Measurements from ENCODE around the gene STMN3.
"Not testable (repeated sequence)": the region's sequence is repeated elsewhere in the genome, so short reads cannot be mapped to it uniquely, and the experiment has no call there.

Gene STMN3

DNA sequence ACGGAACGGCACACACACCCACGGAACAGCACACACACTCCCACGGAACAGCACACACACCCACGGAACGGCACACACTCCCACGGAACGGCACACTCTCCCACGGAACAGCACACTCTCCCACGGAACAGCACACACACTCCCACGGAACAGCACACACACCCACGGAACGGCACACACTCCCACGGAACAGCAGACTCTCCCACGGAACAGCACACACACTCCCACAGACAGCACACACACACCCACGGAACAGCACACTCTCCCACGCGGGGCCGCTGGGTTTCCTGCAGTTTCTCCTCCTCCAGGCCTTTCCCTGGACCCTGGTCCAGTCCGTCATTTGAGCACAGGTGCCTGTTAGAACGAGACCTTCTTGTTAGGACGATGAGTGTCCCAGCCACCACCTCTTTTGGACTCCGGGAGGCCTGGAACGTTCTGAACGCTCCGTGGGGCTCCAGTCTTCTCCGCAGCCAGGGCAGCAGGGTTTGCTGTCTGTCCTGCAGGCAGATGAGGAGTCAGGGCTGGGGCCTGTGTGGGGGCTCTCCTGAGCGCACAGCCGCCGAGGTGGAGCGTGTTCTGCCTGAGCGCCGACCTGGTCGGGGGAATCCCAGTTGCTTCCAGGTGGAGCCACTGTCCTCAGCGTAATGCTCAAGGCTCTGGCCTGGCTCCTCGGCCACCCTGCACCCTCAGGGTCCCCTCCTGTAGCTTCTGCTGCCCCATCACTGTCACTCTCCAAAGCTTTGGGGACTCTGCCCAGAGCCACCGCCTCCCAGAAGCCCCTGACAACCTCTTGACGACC is 25.6 kb upstream of the STMN3 start:
- in situ Hi-C loops (cut with MboI; ENCODE audit: low sequenced_read_pairs), result no loop called here

DNA sequence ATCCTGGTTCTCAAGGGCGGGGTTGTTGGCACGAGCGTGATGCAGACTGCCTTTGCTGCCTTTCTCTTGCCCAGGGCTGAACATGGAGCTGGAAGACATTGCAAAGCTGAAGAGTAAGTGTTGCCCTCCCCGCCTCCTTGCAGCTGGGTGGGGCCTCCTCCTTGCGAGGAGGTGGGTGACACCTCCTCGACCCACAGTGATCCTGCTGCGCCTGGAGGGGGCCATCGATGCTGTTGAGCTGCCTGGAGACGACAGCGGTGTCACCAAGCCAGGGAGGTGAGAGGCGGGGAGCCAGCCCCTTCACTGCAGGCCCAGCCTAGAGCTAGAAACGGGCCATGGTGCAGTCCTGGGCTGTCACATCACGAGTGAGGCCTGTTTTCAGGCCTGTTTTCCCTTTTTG is 24.8 kb upstream of the STMN3 start:
- in situ Hi-C loops (cut with MboI; ENCODE audit: low sequenced_read_pairs), result no loop called here

GRCh38 chr20:63675681-63676368 is 22.6 kb upstream of the STMN3 start:
- in situ Hi-C loops (cut with MboI; ENCODE audit: low sequenced_read_pairs), result no loop called here

DNA sequence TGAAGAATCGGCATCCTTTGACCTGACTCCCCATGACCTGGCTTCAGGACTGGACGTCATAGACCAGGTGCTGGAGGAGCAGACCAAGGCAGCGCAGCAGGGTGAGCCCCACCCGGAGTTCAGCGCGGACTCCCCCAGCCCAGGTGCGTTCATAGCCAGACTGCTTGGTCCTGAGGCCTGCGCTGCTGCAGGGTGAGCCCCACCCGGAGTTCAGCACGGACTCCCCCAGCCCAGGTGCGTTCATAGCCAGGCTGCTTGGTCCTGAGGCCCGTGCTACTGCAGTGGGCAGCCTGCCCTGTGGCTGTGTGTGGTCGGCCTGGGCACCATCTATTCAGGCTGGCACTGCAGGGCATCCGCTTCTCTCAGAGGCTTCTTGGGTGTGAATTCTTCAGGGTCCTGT is 20.7 kb upstream of the STMN3 start:
- in situ Hi-C loops (cut with MboI; ENCODE audit: low sequenced_read_pairs), result no loop called here

DNA sequence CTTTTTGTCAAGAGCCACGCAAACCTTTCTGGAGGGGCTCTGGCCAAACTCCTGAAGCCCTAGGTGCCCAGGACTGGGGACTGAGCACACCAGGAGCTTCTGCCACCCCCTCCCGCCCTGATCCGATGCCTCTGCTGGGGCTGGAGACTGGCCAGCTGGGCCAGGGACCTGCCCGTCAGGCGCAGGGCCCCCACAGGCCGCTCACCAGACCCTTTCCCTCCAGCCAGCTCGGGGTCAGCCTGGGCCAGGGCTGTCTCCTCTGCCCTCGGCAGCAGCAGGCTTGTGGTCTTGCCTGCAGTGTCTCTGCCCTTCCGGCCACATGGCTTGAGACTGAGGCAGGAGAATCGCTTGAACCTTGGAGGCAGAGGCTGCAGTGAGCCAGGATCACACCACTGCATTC is 19.4 kb upstream of the STMN3 start:
- in situ Hi-C loops (cut with MboI; ENCODE audit: low sequenced_read_pairs), result no loop called here

DNA sequence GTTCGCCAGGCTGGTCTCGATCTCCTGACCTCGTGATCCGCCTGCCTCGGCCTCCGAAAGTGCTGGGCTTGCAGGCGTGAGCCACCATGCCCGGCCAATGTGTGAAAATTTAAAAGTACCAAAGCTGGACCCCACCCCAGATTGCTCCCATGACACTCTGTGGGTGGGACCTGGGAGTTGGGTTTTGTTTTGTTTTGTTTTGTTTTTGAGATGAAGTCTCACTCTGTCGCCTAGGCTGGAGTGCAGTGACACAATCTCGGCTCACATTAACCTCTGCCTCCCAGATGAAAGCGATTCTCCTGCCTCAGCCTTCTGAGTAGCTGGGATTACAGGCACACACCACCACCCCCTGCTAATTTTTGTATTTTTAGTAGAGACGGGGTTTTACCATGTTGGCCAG is 18.5 kb upstream of the STMN3 start:
- in situ Hi-C loops (cut with MboI; ENCODE audit: low sequenced_read_pairs), result not testable (repeated sequence)

- in situ Hi-C loops (cut with MboI; ENCODE audit: low sequenced_read_pairs), result no loop called here
Measured at GRCh38 chr20:63668351-63668750, 15.1 kb upstream of the STMN3 start.

DNA sequence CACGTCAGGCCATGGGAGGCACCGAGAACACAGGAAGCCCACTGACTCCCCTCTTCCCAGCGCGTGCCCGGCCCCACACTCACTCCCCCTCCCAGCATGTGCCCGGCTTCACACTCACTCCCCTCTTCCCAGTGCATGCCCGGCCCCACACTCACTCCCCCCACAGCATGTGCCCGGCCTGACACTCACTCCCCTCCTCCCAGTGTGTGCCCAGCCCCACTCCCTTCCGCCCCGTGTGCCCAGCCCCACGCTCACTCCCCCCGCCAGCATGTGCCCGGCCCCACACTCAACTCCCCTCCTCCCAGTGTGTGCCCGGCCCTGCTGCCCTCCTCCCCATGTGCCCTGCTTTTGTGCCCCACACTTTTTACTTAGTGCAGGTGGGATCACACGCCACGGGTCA is 14.6 kb upstream of the STMN3 start:
- in situ Hi-C loops (cut with MboI; ENCODE audit: low sequenced_read_pairs), result no loop called here

- in situ Hi-C loops (cut with MboI; ENCODE audit: low sequenced_read_pairs), result no loop called here
Measured at GRCh38 chr20:63665708-63666107, 12.5 kb upstream of the STMN3 start.

DNA sequence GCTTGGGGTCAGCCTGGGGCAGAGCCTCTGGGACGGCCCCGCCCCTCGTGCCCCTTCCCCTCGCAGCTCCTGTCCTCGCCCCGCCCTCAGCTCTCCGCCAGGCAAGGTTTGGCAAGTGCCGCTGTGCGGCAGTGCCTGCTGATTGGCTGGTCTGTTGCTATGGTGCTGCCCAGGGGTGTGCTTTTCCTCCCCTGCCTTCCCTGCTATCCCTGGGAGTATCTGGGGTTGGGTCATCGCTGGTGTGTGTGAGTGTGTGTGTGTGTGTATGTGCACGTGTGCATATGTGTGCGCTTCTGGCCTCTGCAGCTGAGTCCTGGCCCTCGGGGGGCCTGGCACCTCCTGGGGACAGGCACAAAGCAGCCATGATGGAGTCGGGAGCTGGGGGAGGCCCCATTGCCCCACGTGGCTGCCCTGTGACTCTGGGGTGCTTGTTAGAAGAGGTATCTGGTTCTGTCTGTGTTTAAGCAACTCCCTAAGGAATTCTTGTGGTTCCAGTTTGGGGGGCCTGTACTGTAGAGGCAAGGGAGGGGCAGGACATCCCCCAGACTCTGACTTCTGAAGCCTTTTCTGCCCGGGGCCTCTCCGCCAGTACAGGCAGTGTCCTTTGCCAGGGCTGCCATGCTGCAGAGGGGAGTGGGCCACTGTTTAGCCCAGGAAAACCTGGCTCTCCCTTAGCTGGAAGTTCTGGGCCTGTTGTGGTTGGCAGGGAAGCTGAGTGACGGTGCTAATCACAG is 11.8 kb upstream of the STMN3 start:
- in situ Hi-C loops (cut with MboI; ENCODE audit: low sequenced_read_pairs), result no loop called here

- in situ Hi-C loops (cut with MboI; ENCODE audit: low sequenced_read_pairs), result no loop called here
Measured at GRCh38 chr20:63664143-63664851, 11.1 kb upstream of the STMN3 start.

- in situ Hi-C loops (cut with MboI; ENCODE audit: low sequenced_read_pairs), result no loop called here
Measured at GRCh38 chr20:63663332-63664066, 10.3 kb upstream of the STMN3 start.

GRCh38 chr20:63662813-63663189 is 9.6 kb upstream of the STMN3 start:
- in situ Hi-C loops (cut with MboI; ENCODE audit: low sequenced_read_pairs), result no loop called here

GRCh38 chr20:63661959-63662812 is 9.0 kb upstream of the STMN3 start:
- in situ Hi-C loops (cut with MboI; ENCODE audit: low sequenced_read_pairs), result no loop called here

DNA sequence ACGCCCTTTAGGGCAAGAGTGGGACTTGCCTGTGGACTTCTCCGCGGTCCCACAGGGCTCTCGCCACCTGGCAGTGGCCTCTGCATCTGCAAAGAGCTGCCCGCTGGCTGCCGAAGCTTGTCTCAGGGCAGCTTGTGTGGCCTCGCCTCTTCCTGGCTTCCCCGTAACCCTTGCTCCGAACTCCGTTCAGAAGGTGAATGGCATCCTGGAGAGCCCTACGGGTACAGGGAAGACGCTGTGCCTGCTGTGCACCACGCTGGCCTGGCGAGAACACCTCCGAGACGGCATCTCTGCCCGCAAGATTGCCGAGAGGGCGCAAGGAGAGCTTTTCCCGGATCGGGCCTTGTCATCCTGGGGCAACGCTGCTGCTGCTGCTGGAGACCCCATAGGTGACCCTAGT is 7.9 kb upstream of the STMN3 start:
- in situ Hi-C loops (cut with MboI; ENCODE audit: low sequenced_read_pairs), result no loop called here

GRCh38 chr20:63660622-63661021 is 7.4 kb upstream of the STMN3 start:
- in situ Hi-C loops (cut with MboI; ENCODE audit: low sequenced_read_pairs), result no loop called here

GRCh38 chr20:63660174-63660573 is 7.0 kb upstream of the STMN3 start:
- in situ Hi-C loops (cut with MboI; ENCODE audit: low sequenced_read_pairs), result not testable (repeated sequence)

DNA sequence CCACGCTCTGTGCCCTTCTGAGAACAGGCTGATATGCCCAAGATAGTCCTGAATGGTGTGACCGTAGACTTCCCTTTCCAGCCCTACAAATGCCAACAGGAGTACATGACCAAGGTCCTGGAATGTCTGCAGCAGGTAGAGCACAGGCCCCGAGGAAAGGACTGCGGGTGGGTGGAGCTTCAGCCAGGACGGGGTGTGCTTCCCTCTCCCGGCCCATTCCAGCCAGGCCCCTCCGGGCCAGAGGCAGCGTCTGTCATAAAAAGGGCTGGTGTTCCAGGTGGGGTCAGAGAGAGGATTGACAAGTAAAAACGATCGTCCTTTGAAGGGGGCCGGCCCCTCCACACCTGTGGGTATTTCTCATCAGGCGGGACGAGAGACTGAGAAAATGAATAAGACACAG is 6.1 kb upstream of the STMN3 start:
- in situ Hi-C loops (cut with MboI; ENCODE audit: low sequenced_read_pairs), result no loop called here

DNA sequence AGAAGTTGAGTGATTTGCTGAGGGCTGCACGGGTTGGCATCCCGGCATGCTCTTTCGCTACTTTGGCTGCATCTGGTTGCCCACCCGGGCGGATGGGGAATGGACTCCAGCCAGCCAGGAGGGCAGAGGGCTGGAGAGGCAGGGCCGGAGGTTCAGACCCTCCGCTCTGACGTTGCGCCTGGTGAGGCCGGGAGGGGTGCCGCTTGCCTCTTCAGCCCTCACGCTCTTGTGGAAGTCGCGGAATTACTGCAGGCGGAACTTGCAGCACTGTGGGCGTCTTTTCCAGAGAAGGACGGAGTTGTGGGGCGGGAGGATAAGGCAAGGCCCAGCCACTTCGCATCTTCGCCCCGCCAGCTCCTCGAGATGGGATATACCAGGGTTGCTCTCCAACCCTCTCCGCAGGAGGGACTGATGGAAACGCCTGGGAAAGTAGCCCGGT is 5.5 kb upstream of the STMN3 start:
- in situ Hi-C loops (cut with MboI; ENCODE audit: low sequenced_read_pairs), result no loop called here
